Measurements from ENCODE around the gene TTC16.

The TTC16 gene, protein sequence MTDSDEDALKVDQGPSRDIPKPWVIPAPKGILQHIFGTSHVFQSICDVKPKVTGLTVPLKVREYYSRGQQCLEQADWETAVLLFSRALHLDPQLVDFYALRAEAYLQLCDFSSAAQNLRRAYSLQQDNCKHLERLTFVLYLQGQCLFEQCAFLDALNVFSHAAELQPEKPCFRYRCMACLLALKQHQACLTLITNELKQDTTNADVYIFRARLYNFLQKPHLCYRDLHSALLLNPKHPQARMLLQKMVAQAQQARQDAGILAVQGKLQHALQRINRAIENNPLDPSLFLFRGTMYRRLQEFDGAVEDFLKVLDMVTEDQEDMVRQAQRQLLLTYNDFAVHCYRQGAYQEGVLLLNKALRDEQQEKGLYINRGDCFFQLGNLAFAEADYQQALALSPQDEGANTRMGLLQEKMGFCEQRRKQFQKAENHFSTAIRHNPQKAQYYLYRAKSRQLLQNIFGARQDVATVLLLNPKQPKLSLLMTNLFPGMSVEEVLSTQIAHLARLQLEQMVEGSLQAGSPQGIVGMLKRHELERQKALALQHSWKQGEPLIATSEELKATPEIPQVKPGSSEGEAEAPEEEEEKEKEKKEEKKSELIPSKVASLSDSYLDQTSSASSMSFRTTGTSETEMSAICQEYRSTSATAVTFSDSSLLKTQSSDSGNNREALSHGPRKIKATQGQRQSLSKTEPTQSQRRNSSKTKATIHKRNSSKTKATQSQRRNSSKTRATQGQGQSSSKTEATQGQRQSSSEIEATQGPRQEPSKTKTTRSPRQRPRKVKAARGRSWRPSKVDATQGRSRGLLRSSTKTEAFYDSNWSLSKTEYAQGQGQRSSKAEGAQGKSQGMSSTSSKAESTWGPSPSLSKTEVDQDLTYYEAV

GRCh38 chr9:127715470-127716337, at the start of gene TTC16, which contains the start of gene PTRH1:
Gene TTC16, plus strand, starts transcription at chr9:127716079. Its CDS starts 67 bp downstream, at chr9:127716146.
Gene PTRH1, minus strand, starts transcription at chr9:127715663. Its CDS starts 24 bp downstream, at chr9:127715639.
- DNase-seq = peak; percentile 99

GRCh38 chr9:127667127-127667844, 48.6 kb upstream of the TTC16 start:
- no peak for DNase-seq

DNA sequence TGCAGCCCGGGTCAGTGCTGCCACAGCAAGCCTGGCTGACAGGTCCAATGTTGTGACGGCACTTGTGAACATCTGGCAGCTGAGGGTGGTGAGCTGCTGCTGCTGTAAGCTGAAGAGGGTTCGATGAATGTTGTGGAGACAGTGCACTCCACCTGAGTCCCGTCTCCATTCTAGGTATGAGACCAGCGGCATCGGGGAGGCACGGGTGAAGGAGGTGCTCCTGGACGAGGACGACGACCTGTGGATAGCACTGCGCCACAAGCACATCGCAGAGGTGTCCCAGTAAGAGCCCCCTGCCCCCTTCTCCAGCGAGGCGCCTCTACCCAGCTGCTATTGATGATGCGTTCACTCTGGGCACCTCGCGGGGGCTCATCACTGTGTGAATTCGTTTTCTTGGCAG, 48.0 kb upstream of the TTC16 start:
- no peak for DNase-seq

GRCh38 chr9:127673234-127673633, 42.6 kb upstream of the TTC16 start:
- no peak for DNase-seq

DNA sequence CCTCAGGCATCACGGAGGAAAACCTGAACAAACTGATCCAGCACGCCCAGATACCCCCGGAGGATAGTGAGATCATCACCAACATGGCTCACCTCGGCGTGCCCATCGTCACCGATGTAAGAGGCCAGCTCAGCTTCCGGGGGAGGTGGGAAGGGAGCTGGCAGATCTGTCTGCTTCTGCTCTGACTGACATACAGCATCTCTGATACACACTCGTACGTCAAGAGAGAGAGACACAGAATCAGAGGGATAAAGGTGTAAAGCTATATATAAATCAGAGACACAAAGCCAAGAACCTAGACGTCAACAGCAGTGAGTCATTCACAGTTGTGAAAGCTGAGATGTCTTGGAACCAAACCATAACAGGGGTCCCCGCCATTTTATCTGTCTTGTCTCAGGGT, 39.2 kb upstream of the TTC16 start:
- DNase-seq = no peak

DNA sequence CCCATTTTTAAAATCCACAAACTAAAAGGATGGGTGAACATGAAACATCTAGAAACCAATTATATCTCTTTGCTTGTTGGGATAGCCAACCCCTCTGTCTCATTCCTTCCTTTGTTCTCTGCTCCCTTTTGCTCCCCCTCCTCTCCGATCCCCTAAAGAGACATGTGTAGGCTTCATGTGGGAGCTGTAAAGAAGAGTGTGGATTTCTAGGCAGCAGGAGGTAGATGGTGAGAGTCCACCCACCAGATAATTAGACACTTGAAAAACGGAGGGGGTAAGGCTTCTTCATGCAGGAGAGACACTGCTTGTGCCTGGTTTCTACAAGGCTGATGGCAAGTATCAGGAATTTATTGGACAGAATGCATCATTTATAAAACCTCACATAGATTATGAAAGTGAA, 36.4 kb upstream of the TTC16 start:
- no peak for DNase-seq

DNA sequence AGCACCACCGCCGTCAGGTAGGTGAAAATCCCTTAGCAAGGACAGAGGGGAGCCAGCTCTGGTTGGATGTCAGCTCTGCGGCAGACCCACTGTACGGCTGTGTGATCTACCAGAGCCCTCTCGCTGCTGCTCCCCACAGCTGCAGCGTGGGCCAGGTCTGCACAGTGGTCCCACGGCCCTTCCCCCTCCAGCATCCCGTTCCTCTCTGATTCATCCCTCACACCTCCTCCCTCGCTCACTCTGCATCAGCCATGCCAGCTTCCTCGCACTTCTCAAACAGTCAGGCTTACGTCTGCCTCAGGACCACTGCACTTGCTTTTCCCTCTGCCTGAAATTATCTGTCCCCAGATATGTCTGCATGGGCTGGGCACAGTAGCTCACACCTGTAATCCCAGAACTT, 35.7 kb upstream of the TTC16 start:
- no peak for DNase-seq

- no peak for DNase-seq
Measured at GRCh38 chr9:127680846-127681245, 35.0 kb upstream of the TTC16 start.

DNA sequence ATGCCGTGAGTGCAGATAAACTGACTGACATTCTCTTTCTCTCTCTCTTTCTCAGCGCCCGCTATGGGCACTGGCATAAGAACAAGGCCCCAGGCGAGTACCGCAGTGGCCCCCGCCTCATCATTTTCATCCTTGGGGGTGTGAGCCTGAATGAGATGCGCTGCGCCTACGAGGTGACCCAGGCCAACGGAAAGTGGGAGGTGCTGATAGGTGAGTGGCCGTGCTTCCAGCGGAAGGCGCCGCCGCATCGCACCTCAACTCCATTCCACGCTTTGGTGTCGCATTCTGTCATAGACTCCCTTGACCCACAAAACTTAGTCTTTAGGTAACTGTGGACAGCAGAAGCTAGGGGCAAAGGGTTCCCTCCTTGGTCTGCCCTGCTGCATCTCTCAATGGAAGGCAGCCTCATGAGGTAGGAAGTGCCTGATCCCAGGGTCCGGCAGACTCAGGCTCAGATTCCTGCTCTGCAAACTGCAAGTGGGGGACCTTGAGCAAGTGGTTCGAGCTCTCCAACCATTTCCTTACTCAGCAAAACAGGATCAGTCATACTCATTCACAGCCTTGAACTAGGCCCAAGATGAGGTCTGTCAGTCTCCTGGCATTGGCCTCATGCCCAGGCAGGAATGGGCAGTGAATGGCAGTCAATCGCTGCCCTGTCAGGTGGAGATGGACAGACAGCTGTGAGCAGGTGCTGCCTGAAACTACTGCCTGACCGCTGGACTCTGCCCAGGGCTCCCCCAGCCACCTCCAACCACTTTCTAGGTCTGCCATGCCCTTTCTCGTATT, 33.3 kb upstream of the TTC16 start:
- DNase-seq = no peak

DNA sequence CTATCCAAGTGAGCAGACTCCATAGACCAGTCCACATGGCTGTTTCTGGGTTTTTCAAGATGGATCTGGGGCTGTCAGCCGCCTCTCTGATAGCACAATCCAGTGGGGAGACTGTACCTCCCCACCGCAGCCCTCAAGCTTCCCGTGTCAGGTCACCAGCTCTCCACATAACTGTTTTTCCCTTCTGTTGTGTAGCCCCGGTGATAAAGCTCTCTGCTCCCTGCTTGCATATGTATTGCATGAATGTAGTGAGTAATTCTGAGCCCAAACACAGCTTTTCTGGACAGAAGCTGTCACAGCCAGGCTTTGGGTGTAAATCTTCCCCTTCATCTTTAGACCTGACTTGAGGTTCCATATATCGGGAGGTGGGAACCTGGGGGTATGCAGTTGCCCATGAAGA, 32.2 kb upstream of the TTC16 start:
- DNase-seq = no peak

GRCh38 chr9:127684576-127684975, 31.3 kb upstream of the TTC16 start:
- no peak for DNase-seq

GRCh38 chr9:127686461-127687393, 29.2 kb upstream of the TTC16 start:
- no peak for DNase-seq

DNA sequence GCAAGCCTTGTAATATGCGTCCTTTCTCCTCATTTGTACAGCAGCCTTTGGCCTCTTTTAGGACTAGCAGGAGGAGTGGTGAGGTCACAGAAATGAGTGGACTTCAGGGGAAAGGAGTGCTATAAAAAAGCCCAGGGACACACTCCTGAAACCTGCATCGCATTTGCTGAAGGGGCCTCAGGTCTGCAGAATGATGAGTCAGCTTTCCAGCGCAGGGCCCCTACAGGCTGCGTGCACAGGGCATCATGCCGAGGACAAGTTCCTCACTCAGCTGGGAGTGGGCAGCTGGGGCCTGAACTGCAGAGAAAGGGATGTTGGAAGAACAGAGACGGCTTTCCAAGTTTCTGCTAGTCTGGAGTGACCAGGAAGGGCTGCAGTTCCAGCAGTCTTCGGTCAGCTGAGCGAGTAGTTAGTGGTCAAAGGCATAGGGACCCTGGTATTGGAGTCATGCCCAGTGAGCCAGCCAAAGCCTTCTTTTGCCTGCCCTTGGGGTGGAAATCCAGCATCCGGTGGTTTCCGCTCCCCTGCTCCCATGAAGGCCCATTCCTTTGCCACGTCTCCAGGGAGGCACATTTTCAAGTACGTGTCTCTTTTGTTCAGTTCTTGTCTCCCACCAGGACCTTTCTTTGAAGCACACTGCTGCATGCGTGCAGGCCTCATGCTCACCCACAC, 26.4 kb upstream of the TTC16 start:
- no peak for DNase-seq

GRCh38 chr9:127690735-127691134, 25.1 kb upstream of the TTC16 start:
- no peak for DNase-seq

GRCh38 chr9:127692071-127692470, 23.8 kb upstream of the TTC16 start:
- DNase-seq = no peak

DNA sequence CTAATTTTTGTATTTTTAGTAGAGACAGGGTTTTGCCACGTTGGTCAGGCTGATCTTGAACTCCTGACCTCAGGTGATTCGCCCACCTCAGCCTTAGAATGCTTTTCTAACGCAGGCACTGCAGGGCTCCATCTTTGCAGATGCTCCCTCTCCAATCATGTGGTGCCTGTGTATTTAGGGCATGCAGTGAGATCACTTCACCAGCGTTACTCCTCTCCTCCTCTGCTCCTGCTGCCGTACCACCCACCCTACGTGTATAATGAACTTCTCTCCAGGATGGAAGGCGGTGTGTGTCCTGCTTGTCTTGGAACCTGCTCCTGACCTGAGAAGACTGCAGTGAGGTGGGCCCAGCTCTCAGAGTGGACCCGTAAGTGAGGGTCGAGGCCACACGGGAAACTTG, 22.7 kb upstream of the TTC16 start:
- DNase-seq = no peak

DNA sequence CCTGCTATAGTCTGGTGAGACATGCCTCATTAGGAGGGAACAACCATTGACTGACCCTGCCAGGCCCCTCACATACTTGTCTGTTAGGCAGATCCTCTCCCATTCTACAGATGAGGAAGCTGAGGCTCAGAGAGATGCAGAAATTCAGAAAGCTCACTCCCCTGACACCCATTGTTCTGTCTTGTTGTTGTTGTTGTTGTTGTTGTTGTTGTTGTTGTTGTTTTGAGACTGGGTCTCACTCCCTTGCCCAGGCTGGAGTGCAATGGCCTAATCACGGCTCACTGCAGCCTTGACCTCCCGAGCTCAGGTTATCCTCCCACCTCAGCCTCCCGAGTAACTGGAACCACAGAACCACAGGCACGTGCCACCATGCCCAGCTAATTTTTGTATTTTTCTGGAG, 22.2 kb upstream of the TTC16 start:
- DNase-seq = no peak

GRCh38 chr9:127694890-127695720, 20.8 kb upstream of the TTC16 start:
- no peak for DNase-seq

DNA sequence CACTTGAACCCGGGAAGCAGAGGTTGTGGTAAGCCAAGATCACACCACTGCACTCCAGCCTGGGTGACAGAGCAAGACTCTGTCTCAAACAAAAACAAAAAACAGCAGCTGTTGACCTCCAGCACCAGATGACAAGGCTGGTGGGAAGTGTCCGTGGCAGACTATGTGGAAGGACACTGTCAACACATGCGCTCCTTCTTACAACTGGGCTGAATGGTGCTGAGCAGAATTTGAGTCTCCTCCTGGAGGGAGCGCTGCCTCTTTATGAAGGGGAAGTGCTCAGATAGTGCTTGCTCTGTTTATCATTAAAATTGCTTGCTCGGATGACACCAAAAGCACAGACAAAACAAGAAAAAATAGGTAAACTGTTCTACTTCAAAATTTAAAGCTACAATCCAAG, 18.3 kb upstream of the TTC16 start:
- DNase-seq = no peak
